GM21576 (cell line): ENCODE results near the gene AADACL2.

Source experiments
- ATAC-seq: cut with Tn5 transposase; IDR thresholded peaks from one replicate; pipeline ENCODE4 v1.9.1; 2021; ENCODE audit warnings: mild to moderate bottlenecking, moderate library complexity; ENCODE audit not compliant: unreplicated experiment

Gene AADACL2

GRCh38 chr3:151798466-151798865 lies 64.7 kb downstream of the AADACL2 start:
- ATAC-seq, result no peak

- ATAC-seq, result no peak
Observed at GRCh38 chr3:151800431-151800830, 66.7 kb downstream of the AADACL2 start.

- no peak for ATAC-seq
Observed at GRCh38 chr3:151804267-151804666, 70.5 kb downstream of the AADACL2 start.

GRCh38 chr3:151806838-151807237 lies 73.1 kb downstream of the AADACL2 start:
- ATAC-seq, result no peak
